Measurements from ENCODE around the gene YAF2. TPM values are rescaled to one million over a fixed set of nuclear protein-coding genes. Genes with fewer than 3 reads are reported as not detected.

YAF2 gene
- total RNA-seq, 2 donors from 2014 or later: 19.4 to 27.3 TPM

DNA sequence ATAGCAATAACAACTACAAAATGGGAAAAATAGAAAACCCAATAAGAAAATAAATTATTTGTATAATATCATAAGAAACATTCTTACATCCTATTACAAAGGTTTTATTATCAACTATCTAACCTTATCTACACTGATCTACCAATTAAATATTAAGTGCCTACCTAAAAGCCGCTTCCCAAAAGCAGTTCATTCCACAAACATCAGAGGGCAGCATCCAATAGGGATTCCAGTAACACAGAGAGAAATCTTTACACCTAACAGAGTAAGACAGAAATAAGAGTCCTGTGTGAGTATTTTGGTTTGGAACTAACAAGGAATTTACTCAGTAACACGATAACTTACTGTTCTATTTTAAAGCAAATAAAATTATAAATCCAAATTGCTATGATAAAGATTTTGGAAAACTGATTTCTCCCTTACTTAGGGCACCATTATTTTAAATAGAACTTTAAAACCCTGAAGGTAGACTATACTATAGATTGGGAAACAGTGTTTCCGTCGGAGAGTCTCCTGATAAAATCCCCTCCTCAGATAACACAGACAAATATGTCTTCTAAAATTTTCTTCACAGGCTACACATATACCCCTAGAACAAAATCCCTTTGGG, 108.3 kb downstream of the YAF2 start:
- H3K27ac Mint-ChIP-seq: no peak overlapping the region
- H3K4me3 ChIP-seq (ENCODE audit: low read length): no peak overlapping the region

DNA sequence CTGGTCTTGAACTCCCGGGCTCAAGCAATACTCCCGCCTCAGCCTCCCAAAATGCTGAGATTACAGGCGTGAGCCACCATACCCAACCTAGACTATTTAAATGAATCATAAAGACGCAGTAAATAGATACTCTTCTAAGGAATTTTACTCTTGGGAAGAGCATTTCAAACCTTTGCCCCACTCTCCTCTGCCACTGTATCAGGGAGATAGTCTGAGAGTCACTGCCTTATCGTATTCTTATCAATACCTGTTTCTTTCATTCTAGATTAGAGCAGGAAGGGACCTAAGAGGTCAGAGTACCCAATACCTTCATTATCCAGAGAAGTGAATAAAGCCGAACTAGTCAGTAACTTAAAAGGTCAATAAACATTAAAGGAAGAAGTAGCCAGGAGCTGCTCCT, 109.2 kb downstream of the YAF2 start:
- 86 to 89% methylated on average over 3 to 6 of the region's 6 CpGs for WGBS, 2 experiments (ENCODE audit: insufficient coverage in 1 of 2, insufficient read length in 1 of 2)
- Histone ChIP-seq H3K4me3 (ENCODE audit: low read length) (no peak overlapping the region), H3K27me3 (ENCODE audit: control insufficient read depth, insufficient read depth, low read length, poor library complexity, severe bottlenecking) (no peaks in the 10 kb centered on the region), H3K4me1 (ENCODE audit: control insufficient read depth, insufficient read depth, low read length) (peaks cover 3% of the 10 kb centered on the region), H3K27ac (ENCODE audit: low read depth, low read length) (no peak overlapping the region), H3K36me3 (ENCODE audit: control insufficient read depth, insufficient read depth, low read length) (no peaks in the 10 kb centered on the region), H3K9me3 (ENCODE audit: control insufficient read depth, low read length) (no peaks in the 10 kb centered on the region), H3K9ac (ENCODE audit: extremely low read depth, low read length, poor library complexity, severe bottlenecking) (no peak overlapping the region)
- Mint-ChIP-seq H3K9me3 (no peaks in the 10 kb centered on the region), H3K4me1 (peaks cover 28% of the 10 kb centered on the region), H3K27me3 (ENCODE audit: insufficient read depth) (no peaks in the 10 kb centered on the region), H3K4me3 (no peak overlapping the region), H3K27ac (no peak overlapping the region), H3K36me3 (ENCODE audit: low read depth) (peaks cover 2% of the 10 kb centered on the region)
- DNase-seq: no peak
- TF ChIP-seq, protein P1, sequence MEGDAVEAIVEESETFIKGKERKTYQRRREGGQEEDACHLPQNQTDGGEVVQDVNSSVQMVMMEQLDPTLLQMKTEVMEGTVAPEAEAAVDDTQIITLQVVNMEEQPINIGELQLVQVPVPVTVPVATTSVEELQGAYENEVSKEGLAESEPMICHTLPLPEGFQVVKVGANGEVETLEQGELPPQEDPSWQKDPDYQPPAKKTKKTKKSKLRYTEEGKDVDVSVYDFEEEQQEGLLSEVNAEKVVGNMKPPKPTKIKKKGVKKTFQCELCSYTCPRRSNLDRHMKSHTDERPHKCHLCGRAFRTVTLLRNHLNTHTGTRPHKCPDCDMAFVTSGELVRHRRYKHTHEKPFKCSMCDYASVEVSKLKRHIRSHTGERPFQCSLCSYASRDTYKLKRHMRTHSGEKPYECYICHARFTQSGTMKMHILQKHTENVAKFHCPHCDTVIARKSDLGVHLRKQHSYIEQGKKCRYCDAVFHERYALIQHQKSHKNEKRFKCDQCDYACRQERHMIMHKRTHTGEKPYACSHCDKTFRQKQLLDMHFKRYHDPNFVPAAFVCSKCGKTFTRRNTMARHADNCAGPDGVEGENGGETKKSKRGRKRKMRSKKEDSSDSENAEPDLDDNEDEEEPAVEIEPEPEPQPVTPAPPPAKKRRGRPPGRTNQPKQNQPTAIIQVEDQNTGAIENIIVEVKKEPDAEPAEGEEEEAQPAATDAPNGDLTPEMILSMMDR (conservative IDR thresholded peaks at IDR 0.05): no peak

More for the DNA sequence above, 108.3 kb downstream of the YAF2 start:
- TF ChIP-seq, protein P1 (conservative IDR thresholded peaks at IDR 0.05): peak; percentile 91
- no peaks in the 10 kb centered on the region for H3K27me3 Mint-ChIP-seq (ENCODE audit: insufficient read depth)
- H3K9me3 Mint-ChIP-seq: no peaks in the 10 kb centered on the region
- Histone ChIP-seq H3K9me3 (ENCODE audit: control insufficient read depth, low read length) (no peaks in the 10 kb centered on the region), H3K36me3 (ENCODE audit: control insufficient read depth, insufficient read depth, low read length) (no peaks in the 10 kb centered on the region), H3K27ac (ENCODE audit: low read depth, low read length) (no peak overlapping the region), H3K27me3 (ENCODE audit: control insufficient read depth, insufficient read depth, low read length, poor library complexity, severe bottlenecking) (no peaks in the 10 kb centered on the region), H3K9ac (ENCODE audit: extremely low read depth, low read length, poor library complexity, severe bottlenecking) (no peak overlapping the region), H3K4me1 (ENCODE audit: control insufficient read depth, insufficient read depth, low read length) (peaks cover 3% of the 10 kb centered on the region)
- 58% methylated on average over 3 of the region's 4 CpGs; no CpG with 5 or more reads in 1 of the 2 experiments for WGBS, 2 experiments (ENCODE audit: insufficient coverage in 1 of 2, insufficient read length in 1 of 2)
- peak; percentile 72 for DNase-seq
- H3K4me1 Mint-ChIP-seq: peaks cover 28% of the 10 kb centered on the region
- H3K36me3 Mint-ChIP-seq (ENCODE audit: low read depth): peaks cover 2% of the 10 kb centered on the region
- no peak overlapping the region for H3K4me3 Mint-ChIP-seq

DNA sequence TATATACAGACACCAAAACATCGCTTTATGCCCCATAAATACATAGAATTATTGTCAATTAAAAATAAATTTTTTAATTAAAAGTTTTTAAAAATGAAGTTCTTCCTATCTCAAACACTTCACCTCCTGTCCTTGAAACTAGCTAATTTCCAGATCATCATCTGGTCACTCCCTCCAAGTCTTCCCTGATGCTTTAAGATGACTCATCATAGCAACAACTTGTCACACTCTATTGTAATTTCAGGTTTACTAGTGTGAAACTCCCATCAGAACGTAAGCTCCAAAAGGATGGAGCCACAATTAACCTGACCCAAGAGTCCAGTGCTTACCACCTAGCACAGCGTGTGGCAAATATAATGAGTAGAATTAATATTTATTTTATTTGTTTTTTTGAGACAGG, 109.7 kb downstream of the YAF2 start:
- Mint-ChIP-seq H3K4me1 (peaks cover 28% of the 10 kb centered on the region), H3K36me3 (ENCODE audit: low read depth) (peaks cover 2% of the 10 kb centered on the region)
- TF ChIP-seq, protein P1 (conservative IDR thresholded peaks at IDR 0.05): no peak

More for the DNA sequence above, 109.7 kb downstream of the YAF2 start:
- Histone ChIP-seq H3K4me1 (ENCODE audit: control insufficient read depth, insufficient read depth, low read length) (peaks cover 3% of the 10 kb centered on the region), H3K9me3 (ENCODE audit: control insufficient read depth, low read length) (no peaks in the 10 kb centered on the region), H3K4me3 (ENCODE audit: low read length) (no peak overlapping the region), H3K36me3 (ENCODE audit: control insufficient read depth, insufficient read depth, low read length) (no peaks in the 10 kb centered on the region), H3K27ac (ENCODE audit: low read depth, low read length) (no peak overlapping the region), H3K27me3 (ENCODE audit: control insufficient read depth, insufficient read depth, low read length, poor library complexity, severe bottlenecking) (no peaks in the 10 kb centered on the region), H3K9ac (ENCODE audit: extremely low read depth, low read length, poor library complexity, severe bottlenecking) (no peak overlapping the region)
- H3K27ac Mint-ChIP-seq: no peak overlapping the region
- H3K27me3 Mint-ChIP-seq (ENCODE audit: insufficient read depth): no peaks in the 10 kb centered on the region
- no peaks in the 10 kb centered on the region for H3K9me3 Mint-ChIP-seq
- H3K4me3 Mint-ChIP-seq: no peak overlapping the region
- 79% methylated on average over 2 of the region's 3 CpGs; no CpG with 5 or more reads in 1 of the 2 experiments for WGBS, 2 experiments (ENCODE audit: insufficient coverage in 1 of 2, insufficient read length in 1 of 2)
- peak; percentile 46 for DNase-seq

Data from endodermal cell (in vitro differentiated cells).